ENCODE results near the gene PPP6R3. TPM values are rescaled to one million over a fixed set of nuclear protein-coding genes. Genes with fewer than 3 reads are reported as not detected.

The PPP6R3 gene
- total and polyA plus RNA-seq, 2 of the 8 experiments (the other 6 are each of a cell fraction or from before 2014, with no cell fraction given), result 44.6 to 150 TPM

GRCh38 chr11:68447015-68447801, 13.3 kb upstream of the PPP6R3 start:
- no peak overlapping the region for H4K5ac ChIP-seq (ENCODE audit: insufficient read length, low read depth, low read length)
- peaks cover 0 to 1% of the 10 kb centered on the region in 2 experiments for H4K20me1 ChIP-seq (replicated peaks in 1 of 2; ENCODE audit: control insufficient read depth in 1 of 2, insufficient read depth in 2 of 2, low read length in 2 of 2)
- no peaks in the 10 kb centered on the region for H3K79me2 ChIP-seq (ENCODE audit: control insufficient read depth in 1 of 2, insufficient read depth in 2 of 2, low read length in 2 of 2)
- H2BK12ac ChIP-seq (ENCODE audit: low read depth, low read length), result no peak overlapping the region
- no peak overlapping the region for H3K4ac ChIP-seq (replicated peaks; ENCODE audit: insufficient read length, low read depth, low read length)
- peaks cover 0 to 3% (median 0%) of the 10 kb centered on the region in 4 experiments; a peak in 2 of 8 replicates for H3K36me3 ChIP-seq (ENCODE audit: control insufficient read depth in 2 of 4, insufficient read depth in 4 of 4, low read length in 3 of 4)
- H3K27me3 ChIP-seq (replicated peaks in 1 of 4; ENCODE audit: control insufficient read depth in 3 of 4, extremely low read depth in 1 of 4, insufficient read depth in 3 of 4, low read length in 3 of 4), result no peaks in the 10 kb centered on the region
- DNase-seq (ENCODE audit: low read depth in 1 of 2, low spot score in 2 of 2) (peak; percentile 49 to 94), FAIRE-seq (no peak)
- no peak overlapping the region for H3K56ac ChIP-seq (replicated peaks; ENCODE audit: insufficient read length, low read depth, low read length)
- H4K8ac ChIP-seq (ENCODE audit: extremely low read depth, insufficient read depth, low read length), result peak overlapping the region; percentile 7; the same call in 1 of the 2 replicates
- no peak overlapping the region for H2BK5ac ChIP-seq (ENCODE audit: low read depth, low read length)
- 0 out of 4 replicates have a peak overlapping the region, but pooled peaks of 1 of the 2 experiments have one; percentile 23 for H3K4me2 ChIP-seq (ENCODE audit: insufficient read depth in 1 of 2, low read depth in 2 of 2, low read length in 2 of 2)
- H3K23me2 ChIP-seq (ENCODE audit: low read depth, low read length), result no peaks in the 10 kb centered on the region
- no peaks in the 10 kb centered on the region for H3K9me3 ChIP-seq (ENCODE audit: insufficient read depth in 2 of 2, low read depth in 1 of 2, low read length in 1 of 2)
- no peak overlapping the region for H4K91ac ChIP-seq (replicated peaks; ENCODE audit: insufficient read length, low read length)
- H2AK5ac ChIP-seq (ENCODE audit: low read depth, low read length), result no peak overlapping the region
- no peak overlapping the region for H3K23ac ChIP-seq (ENCODE audit: insufficient read length)
- H3K4me3 ChIP-seq (ENCODE audit: extremely low read depth in 1 of 4, insufficient read depth in 2 of 4, low read depth in 3 of 4, low read length in 4 of 4), result no peak overlapping the region
- H2AFZ ChIP-seq (ENCODE audit: low read length), result no peak overlapping the region
- H3K9ac ChIP-seq (replicated peaks in 1 of 4; ENCODE audit: extremely low read depth in 1 of 4, low read depth in 3 of 4, low read length in 3 of 4), result no peak overlapping the region
- WGBS, 2 experiments (ENCODE audit: extremely low coverage in 1 of 2, insufficient coverage in 1 of 2, insufficient read length in 1 of 2, insufficient replicate concordance in 2 of 2, low coverage in 1 of 2, low lambda C conversion rate in 2 of 2, missing lambda C conversion rate in 1 of 2), result 60% methylated on average over 25 of the region's 25 CpGs; no CpG with 5 or more reads in 1 of the 2 experiments
- CTCF ChIA-PET (ENCODE audit: partially characterized antibody), result interaction anchor here (0.7 to 2.3 kb wide), 6 partner anchors 12 to 189 kb away, joined by 3 to 8 read pairs (median 4); no protein-coding TSS in a partner anchor
- POLR2A ChIA-PET (ENCODE audit: partially characterized antibody), result interaction anchor here (1.3 to 1.4 kb wide), 3 partner anchors 10 to 13 kb away, joined by 3 read pairs; partner anchors contain the start of gene PPP6R3
- H3K14ac ChIP-seq (ENCODE audit: insufficient read length), result no peak overlapping the region
- H3K79me1 ChIP-seq (ENCODE audit: low read depth, low read length), result no peaks in the 10 kb centered on the region
- peaks cover 0 to 2% (median 0%) of the 10 kb centered on the region in 4 experiments; a peak in 2 of 7 replicates for H3K4me1 ChIP-seq (replicated peaks in 1 of 4; ENCODE audit: control insufficient read depth in 3 of 4, insufficient read depth in 4 of 4, low read length in 3 of 4)
- H3K18ac ChIP-seq (ENCODE audit: extremely low read depth, low read length), result no peak overlapping the region
- no peak overlapping the region for H2BK20ac ChIP-seq (ENCODE audit: low read length)
- no peak overlapping the region for H3K27ac ChIP-seq (ENCODE audit: low read depth, low read length)
- no peak overlapping the region for H2BK15ac ChIP-seq (ENCODE audit: low read length)
- H2BK120ac ChIP-seq (replicated peaks; ENCODE audit: low read depth, low read length), result no peak overlapping the region
- TF ChIP-seq CEBPB (IDR thresholded peaks at IDR 0.05; ENCODE audit: low read depth, low read length) (no peak), GABPA (IDR thresholded peaks at IDR 0.05; ENCODE audit: borderline replicate concordance, insufficient read depth, low read length) (peak; percentile 14; the same call in 1 of the 2 replicates), RNF2 (IDR thresholded peaks at IDR 0.05; ENCODE audit: borderline replicate concordance, low read depth, low read length, missing control alignments, poor library complexity, severe bottlenecking) (no peak), SRF (IDR thresholded peaks at IDR 0.05; ENCODE audit: low read depth, low read length) (no peak), KDM4A (IDR thresholded peaks at IDR 0.05; ENCODE audit: low read depth, low read length, severe bottlenecking) (no peak), CHD1 (IDR thresholded peaks at IDR 0.05; ENCODE audit: low read depth, low read length) (no peak), YY1 (IDR thresholded peaks at IDR 0.05; ENCODE audit: low read depth, low read length) (peak; percentile 60; the same call in 1 of the 2 replicates), MAX (IDR thresholded peaks at IDR 0.05) (peak; percentile 20; the same call in 1 of the 2 replicates), ATF2 (IDR thresholded peaks at IDR 0.05; ENCODE audit: low read length) (no peak)
